HG02759 (cell line): ENCODE measurements around the gene OVOL1.
"Not testable (repeated sequence)": the region's sequence is repeated elsewhere in the genome, so short reads cannot be mapped to it uniquely, and the experiment has no call there.

Experiments used
- ATAC-seq: cut with Tn5 transposase; IDR thresholded peaks from one replicate; pipeline ENCODE4 v1.9.1; 2021; ENCODE audit warnings: mild to moderate bottlenecking, moderate library complexity; ENCODE audit not compliant: unreplicated experiment

The OVOL1 gene

DNA sequence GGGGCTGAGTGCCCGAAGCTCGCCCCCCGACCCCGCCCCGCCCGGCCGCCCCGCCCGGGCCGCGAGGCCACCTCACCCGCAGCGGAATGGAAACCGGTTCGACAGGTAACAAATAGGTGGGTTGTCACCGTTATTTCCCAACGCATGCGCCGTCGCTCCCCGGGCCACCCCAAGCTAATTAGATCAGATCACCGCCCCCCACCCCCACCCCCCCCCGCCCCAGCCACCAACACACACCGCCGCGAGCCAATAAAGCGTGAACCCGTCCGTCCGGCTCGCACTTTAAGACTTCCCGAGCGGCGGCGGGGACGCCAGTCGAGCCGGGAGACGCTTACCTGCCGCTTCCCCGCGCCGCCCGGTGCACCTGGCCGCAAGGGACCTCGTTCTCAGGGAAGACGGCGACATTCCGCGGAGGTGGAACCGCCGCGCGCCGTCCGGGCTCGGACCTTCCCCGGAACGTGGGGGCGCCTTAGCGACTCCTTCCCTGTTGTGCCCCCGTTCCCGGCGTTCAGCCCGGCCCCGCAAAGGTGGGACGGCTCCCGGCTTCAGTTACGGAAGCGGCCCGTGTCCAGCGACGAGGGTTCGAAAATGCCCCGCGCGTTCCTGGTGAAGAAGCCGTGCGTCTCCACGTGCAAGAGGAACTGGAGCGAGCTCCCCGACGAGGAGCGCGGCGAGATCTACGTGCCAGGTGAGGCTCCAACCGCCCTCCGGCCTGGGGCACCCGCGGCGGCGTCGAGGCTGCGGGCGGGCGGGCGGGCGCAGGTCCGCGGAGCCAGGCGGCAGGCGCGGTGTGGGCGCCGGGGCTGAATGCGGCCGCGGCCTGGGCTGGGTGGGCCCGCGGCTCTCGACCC is at the start of gene OVOL1:
TSS of gene OVOL1 (plus strand) at position 278 of the 851 bp plus-strand sequence. CDS start at position 589, 311 bp downstream.
- no peak for ATAC-seq

DNA sequence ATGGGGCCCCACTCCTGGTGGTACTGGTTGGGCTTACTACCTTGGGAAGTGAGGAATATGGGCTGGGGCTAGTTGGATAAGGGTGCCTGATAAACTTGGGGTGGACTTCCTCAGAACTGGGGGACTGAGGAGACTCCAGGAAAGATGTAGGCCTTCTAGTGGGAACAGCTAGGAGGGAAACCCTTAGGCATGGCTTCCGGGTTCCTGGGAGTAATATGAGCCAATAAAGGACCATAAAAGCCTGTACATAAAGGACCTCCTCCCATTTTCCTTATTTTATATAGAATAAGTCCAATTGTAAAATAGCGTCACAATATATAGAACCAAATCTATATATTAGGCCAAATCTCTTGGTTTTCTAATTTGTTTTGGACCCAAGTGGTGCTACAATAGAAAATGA is 47.8 kb upstream of the OVOL1 start:
- no peak for ATAC-seq

DNA sequence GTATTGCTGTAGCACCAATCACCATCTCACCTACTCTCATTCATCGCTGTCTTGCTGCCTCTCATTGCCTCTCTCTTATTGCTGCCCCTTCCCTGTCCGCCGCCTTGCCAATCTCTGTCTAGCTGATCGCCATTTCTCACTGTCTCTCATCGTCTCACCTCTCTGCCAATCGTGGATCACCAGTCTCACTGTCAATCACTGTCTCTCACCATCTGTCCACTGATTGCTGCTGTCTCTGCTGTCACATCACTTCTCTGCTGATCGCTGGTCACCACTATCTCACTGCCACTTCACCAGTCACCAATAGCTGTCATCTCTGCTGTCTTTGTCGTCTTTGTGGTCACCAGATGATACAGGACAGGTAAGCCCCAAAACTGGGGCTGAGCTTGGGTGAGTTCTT is 45.7 kb upstream of the OVOL1 start:
- no peak for ATAC-seq

DNA sequence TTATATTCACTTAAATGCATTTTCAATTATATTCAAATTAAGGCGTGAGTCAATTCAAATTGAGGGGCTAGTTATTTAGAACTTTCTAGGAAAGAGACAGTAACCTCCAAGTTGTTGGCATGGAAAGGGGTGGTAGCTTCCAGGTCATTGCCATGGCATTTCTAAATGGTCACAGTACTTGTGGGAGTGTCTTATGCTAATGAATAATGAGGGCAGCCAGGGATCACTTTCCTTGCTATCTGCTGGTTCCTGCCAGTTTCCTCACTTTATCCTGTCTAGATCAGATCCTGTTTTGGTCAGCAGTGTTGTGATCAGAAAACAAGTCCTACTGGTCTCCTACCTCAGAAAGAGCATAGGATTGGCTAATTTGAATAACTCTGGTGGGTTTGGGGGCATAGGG is 44.5 kb upstream of the OVOL1 start:
- ATAC-seq, result no peak

DNA sequence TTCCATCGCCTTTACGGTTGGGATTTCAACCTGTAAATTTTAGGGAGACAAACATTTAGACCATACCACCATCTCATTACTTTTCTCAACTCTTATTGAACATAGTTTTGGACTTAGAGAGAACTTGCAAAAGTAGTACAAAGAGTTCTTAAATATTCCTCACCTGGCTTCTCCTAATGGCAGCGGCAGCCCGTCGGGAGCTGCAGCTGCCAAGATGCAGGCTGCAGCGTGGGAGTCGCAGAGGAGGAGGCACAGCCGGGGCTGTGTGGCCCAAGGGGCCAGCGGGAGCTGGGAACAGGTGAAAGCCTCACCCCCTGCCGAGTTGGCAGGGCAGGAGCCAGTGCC is 43.2 kb upstream of the OVOL1 start:
- no peak for ATAC-seq

DNA sequence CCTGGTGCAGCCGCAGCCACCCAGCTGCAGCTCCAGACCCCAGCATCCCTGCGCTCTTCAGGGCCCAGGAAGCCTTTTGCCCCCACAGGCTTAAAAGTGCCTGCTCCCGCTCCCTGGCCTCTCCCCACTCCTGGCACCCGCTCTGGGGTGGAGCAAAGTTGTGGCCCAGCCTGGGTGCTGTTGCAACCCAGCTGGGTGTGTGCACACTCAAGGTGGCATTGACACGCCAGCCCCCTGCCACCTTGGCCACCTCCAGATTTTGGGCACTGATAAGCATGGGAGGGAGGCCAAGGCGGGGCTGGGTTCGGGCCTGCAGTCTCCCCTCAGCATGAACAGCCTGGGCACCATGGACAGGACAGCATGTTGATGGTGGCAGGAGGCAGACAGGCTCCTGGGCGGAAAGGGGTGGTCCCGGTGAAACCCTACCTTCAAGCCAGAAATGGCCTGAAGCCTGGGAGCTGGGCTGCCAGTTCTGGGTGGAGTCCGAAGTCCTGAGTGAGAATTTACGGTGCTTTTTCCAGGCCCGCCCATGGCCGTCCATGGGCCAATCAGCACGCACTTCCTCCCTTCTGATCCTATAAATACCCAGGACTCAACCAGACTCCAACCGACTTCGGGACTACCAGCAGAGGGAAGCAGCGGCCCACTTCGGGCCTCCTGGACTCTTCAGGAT is 42.7 kb upstream of the OVOL1 start:
- no peak for ATAC-seq

DNA sequence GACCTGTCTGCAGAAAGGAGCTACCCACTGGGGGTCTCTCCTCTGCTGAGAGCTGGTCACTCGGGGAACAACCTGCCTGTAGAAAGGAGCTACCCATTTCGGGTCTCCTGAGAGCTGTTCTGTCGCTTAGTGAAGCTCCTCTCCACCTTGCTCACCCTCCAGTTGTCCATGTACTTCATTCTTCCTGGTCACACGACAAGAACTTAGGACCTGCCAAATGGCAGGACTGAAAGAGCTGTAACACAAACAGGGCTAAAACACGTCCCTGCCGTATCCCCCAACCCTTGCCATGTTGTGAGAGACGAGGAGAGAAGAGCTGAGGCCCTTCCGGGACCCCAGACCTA is 42.2 kb upstream of the OVOL1 start:
- ATAC-seq, result no peak

DNA sequence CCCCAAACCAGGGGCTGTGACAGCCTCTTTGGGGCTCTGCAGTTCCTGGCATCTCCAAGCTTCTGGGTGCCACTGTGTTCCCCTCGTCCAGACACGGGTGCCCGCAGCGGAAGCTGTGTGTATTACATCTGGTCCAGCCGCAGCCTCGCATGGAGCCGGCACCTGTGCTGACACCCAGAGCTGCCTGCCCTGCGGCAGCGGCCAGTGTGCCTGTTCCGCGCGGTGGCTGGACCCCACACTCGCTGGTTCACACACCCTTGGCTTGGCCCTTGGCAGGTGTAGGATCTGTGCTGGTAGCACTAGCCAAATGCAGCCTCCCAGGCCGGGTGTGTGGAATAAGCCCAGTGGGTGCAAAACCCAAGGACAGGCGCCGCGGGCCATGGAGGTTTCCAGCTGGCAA is 41.8 kb upstream of the OVOL1 start:
- no peak for ATAC-seq

DNA sequence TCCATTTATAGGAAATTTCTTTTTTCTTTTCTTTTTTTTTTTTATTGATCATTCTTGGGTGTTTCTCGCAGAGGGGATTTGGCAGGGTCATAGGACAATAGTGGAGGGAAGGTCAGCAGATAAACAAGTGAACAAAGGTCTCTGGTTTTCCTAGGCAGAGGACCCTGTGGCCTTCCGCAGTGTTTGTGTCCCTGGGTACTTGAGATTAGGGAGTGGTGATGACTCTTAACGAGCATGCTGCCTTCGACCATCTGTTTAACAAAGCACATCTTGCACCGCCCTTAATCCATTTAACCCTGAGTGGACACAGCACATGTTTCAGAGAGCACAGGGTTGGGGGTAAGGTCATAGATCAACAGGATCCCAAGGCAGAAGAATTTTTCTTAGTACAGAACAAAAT is 24.7 kb upstream of the OVOL1 start:
- not testable (repeated sequence) for ATAC-seq

DNA sequence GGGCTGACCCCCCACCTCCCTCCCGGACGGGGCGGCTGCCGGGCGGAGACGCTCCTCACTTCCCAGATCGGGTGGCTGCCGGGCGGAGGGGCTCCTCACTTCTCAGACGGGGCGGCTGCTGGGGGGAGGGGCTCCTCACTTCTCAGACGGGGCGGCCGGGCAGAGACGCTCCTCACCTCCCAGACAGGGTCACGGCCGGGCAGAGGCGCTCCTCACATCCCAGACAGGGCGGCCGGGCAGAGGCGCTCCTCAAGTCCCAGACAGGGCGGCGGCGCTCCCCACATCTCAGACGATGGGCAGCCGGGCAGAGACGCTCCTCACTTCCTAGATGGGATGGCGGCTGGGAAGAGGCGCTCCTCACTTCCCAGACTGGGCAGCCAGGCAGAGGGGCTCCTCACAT is 24.0 kb upstream of the OVOL1 start:
- ATAC-seq, result not testable (repeated sequence)

DNA sequence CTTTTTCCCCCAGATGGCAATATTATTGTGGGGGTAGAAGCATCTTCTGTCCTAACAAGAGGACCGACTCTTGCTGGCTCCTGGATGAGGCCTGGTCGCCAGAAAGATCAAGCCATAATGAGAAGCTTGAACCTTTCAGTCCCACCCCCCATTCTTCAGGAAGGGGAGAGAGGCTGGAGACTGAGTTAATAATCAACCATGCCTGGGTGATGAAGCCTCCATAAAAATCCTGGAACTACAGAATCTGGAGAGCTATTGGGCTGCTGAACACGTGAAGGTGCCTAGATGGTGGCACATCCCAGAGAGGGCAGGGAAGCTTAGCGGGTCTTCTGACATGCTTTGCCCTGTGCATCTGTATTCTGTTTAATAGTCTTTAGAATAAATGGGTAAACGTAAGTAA is 22.4 kb upstream of the OVOL1 start:
- no peak for ATAC-seq

DNA sequence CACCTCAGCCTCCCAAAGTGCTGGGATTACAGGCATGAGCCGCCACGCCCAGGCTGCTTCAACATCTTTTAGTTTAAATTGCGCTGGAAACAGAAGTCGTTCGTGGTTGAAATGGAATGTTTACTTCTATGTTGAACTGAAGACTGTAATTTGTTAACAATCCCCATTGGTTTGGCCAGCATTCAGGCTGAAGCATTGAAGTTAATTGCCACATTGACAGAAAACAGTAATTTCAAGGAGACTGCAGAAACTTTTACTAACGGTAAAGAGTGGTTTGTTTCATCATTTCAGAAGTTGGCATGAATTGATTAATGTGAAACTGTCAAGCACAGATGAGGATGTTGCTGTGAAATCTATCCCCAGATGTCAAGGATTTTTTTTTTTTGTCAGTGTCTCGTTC is 20.3 kb upstream of the OVOL1 start:
- no peak for ATAC-seq

DNA sequence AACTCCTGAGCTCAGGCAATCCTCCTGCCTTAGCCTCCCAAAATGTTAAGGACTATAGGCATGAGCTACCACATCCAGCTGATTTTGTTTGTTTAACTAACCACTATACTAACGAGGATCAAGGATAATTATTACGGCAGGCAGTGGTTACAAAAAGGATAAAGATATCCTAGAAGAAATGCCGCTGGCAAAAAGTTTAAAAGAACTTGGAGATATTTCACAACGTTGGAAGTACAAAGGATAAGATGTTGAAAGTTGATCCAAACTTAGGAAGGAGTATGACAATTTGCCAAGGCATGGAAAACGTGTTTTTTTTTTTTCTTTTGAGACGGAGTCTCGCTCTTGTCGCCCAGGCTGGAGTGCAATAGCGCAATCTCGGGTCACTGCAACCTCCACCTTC is 19.5 kb upstream of the OVOL1 start:
- ATAC-seq, result no peak

DNA sequence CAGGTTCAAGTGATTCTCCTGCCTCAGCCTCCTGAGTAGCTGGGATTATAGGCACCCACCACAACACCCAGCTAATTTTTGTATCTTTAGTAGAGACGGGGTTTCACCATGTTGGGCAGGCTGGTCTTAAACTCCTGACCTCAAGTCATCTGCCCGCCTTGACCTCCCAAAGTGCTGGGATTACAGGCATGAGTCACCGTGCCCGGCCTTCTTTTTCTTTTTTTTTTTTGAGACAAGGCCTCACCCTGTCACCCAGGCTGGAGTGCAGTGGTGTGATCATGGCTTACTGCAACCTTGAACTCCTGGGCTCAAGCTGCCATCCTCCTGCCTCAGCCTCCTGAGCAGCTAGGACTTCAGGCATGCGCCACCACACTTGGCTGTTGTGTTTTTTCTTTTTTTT is 19.1 kb upstream of the OVOL1 start:
- ATAC-seq, result not testable (repeated sequence)

DNA sequence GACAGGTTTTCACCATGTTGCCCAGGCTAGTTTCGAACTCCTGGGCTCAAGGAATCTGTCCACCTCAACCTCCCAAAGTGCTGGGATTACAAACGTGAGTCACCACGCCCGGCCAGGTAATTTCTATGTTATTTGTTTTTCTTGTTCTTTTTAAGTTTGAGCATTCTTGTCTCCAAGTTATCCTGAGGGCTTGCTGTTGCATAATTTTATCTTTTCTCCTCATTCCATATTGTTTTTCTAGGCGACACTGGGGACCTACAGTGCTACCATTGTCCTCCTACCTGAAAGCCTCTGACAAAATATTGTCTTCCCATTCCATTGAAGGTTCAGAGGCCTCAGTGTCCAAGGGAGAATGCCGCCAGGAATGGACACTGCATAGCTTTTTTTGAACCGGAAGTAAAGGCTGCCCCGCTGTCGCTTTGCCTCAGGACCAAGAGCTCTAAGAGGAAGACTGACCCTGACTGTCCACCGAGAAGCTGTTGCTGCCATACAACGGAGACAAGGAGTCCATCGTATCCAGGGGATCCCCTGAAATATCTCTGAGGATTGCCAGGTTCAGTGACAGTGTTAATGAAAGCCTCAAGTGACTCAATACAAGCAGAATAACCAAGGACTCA is 15.8 kb upstream of the OVOL1 start:
- ATAC-seq, result no peak

DNA sequence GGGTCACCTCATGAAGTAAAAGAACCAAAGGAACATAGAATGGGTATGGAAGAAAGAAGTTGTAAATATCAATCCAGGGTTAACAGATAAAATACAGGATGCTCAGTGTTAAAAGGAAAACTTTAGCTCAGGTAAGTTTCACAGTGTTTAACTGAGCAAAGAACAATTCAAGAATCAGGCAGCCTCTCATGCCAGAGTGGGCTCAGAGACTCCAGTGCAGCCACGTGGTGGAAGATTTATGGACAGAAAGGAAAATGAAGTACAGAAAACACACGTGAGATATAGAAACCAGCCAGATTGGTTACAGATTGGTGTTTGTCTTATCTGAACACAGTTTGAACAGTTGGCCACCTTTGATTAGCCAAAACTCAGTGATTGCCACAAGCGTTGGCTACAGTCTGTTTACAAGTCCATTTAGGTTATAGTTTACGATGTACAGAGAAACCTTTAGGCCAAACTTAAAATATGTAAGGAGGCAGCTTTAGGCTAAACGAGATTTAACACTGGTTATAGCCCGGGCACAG is 15.2 kb upstream of the OVOL1 start:
- no peak for ATAC-seq

DNA sequence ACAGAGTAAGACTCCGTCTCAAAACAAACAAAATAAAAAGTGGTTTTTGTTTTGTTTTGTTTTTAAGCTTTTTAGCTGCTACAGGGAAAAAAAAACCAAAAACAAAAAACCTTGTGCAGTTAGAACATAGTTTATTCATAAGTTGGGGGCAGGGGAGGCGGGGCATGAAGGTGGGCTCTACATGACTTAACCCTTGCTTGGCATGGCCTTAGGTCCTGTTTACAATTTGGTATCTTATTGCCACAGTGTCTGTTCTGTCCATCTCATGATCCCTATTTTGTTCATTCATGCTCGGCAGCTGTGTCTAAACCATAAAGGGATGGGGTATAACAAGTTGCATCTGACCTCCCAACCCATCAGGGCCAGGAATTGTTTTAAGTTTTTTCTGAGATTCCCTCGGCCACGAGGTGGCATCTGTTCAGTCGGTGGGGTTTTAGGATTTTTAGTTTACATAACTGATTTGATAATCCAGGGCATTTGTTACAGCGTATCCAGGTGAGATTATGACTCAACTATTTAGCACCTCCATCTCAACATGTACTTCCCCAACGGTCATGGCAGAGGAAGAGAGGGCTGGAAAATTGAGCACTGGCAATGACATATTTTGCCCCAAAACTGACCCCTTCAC is 13.0 kb upstream of the OVOL1 start:
- no peak for ATAC-seq

DNA sequence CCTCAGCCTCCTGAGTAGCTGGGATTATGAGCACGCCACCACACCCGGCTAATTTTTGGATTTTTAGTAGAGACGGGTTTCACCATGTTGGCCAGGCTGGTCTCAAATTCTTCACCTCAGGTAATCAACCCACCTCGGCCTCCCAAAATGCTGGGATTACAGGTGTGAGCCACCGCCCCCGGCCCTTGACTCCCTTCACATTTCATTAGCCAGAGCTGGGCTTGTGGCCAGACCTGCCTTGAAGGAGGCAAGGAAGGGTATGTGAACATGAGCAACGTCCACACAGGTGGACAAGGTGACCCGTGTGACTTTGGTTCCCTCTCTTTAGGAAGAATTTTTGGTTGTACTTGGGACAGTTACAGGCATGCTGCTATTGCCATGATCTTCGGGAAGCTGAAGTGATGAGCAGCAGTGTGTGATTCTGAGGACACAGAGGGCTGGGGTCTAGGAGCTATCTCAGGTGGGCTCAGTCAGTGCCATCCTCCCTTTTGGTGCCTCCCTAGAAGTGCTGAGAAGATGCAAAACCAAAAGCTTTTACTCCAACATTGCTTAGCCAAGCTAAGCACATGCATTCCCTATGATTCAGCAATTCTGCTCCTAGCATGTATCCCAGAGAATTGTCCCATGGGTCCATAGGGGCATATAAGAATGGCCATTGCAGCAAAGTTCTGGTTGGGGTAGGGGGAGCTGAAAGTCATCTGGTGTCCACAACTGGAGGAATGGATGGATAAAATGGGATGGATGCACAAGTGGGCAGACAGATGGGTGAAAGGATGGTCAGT is 12.1 kb upstream of the OVOL1 start:
- no peak for ATAC-seq

DNA sequence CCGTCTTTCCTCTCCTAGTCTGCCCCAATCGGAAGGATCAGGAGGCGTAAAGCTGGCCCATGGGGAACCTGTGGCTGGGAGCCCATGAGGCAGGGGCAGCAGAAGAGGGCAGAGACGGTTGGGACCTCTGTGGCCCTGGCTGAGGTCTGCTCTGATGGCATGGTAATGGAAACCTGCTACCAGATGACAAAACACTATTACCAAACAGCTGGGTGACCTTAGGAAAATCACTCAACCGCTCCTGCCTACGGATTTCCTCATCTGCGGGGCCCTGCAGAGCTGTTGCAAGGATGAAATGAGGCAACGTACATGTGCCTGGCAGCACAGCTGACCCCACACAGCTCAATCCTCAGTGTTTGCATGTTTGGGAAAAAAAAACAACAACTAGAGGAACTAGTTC is 10.7 kb upstream of the OVOL1 start:
- no peak for ATAC-seq

DNA sequence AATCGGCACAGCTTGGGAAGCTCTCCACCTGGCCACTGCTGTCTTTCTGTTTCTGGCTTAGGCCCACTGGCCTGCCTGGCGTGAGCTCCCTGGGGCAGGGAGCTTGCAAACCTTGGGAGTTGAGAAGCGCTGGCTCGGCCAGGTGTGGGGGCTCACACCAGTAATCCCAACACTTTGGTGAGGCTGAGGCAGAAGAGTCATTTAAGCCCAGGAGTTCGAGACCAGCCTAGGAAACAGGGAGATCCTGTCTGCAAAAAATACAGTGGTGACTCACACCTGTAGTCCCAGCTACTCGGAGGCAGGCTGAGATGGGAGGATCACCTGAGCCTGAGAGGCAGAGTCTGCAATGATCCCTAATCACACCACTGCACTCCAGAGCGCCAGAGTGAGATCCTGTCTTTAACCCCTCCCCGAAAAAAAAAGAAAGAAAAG is 10.1 kb upstream of the OVOL1 start:
- no peak for ATAC-seq

DNA sequence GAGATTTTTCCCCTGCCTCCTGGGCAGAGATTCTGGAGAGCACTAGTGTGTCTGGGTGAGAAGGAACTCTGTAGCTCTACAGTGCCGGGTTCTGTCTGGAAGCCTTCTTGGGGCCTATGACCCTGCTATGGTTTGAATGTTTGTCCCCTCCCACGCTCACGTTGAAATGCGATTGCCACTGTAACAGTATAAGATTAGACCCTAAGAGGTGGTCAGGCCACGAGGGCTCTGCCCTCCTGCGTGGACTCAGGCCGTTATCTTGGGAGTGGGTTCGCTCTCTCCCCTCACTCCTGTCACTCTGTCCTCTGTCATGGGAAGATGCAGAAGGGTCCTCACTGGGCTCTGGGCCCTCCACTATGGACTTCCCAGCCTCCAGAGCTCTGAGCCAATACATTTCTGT is 9.6 kb upstream of the OVOL1 start:
- no peak for ATAC-seq
